ENCODE data around the gene PLCH2.

The PLCH2 gene

DNA sequence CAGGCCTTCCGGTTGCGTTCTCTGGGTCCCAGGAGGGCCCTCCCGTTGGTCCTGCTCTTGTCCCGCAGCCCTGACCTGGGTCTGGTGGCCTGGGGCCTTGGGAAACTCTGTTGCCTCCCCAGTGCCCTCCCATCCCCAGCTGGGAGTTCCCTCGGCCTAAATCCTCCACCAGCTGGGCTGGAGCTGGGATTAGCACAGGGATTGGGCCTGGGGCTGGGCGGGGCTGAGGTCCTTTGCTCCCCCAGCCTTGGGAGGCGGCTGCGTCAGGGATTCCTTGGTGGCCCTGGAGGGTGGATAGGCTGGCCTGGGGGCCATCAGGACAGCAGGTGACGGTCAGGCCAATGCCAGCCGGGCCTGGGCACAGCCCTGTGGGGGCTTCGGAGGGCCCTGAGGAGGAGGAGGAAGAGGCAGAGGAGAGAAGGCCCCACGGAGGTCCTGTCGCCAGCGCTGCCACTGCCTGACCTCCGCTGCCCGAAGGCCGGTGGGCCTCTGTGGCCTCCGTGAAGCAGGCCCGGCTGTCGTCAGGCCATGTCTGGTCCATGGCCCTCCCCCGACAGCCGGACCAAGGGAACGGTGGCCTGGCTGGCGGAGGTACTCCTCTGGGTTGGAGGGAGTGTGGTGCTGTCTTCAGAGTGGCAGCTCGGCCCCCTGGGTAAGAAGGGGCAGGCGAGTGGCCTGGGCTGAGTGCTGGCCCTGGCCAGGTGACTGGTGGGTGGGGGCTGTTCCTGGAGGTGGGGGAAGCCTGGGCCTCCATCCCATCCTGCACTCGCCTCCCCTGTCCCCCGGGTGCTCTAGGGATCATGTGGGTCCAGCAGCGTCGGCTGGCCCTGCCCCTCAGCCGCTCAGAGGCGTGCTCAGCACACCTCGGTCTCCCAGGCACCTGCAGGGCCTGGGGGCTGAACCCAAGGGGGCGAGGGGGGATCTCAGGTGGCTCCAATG is at the start of gene PLCH2:
Gene PLCH2 (plus strand): TSS at position 229 of the 939 bp plus-strand sequence. CDS start 300 bp downstream, at position 529.
- no peak within 1 kb of the TSS for H3K4me3 Mint-ChIP-seq
- H3K4me1 Mint-ChIP-seq: no peaks in the 10 kb centered on the region
- H3K27me3 Mint-ChIP-seq: no peaks in the 10 kb centered on the region
- ATAC-seq (replicated peaks; ENCODE audit: extremely low read depth, poor library complexity, severe bottlenecking) (no peak), DNase-seq (ENCODE audit: low spot score in 2 of 2) (no peak)
- no peak within 1 kb of the TSS for H3K27ac Mint-ChIP-seq (ENCODE audit: low read depth)
- peaks cover 2% of the 10 kb centered on the region for H3K36me3 Mint-ChIP-seq (ENCODE audit: insufficient read depth)
- H3K9me3 Mint-ChIP-seq: no peaks in the 10 kb centered on the region

- Mint-ChIP-seq H3K27me3 (no peaks in the 10 kb centered on the region), H3K36me3 (ENCODE audit: insufficient read depth) (no peaks in the 10 kb centered on the region), H3K4me3 (no peak overlapping the region), H3K4me1 (peaks cover 11% of the 10 kb centered on the region), H3K9me3 (no peaks in the 10 kb centered on the region), H3K27ac (ENCODE audit: low read depth) (no peak overlapping the region)
- DNase-seq (ENCODE audit: low spot score in 2 of 2) (no peak), ATAC-seq (replicated peaks; ENCODE audit: extremely low read depth, poor library complexity, severe bottlenecking) (no peak)
Observed at GRCh38 chr1:2426540-2426939, 49.5 kb upstream of the PLCH2 start.

GRCh38 chr1:2427051-2427450 is 49.0 kb upstream of the PLCH2 start:
- ATAC-seq (replicated peaks; ENCODE audit: extremely low read depth, poor library complexity, severe bottlenecking) (no peak), DNase-seq (ENCODE audit: low spot score in 2 of 2) (no peak)
- no peak overlapping the region for H3K4me3 Mint-ChIP-seq
- H3K4me1 Mint-ChIP-seq: peaks cover 11% of the 10 kb centered on the region
- no peaks in the 10 kb centered on the region for H3K9me3 Mint-ChIP-seq
- H3K27me3 Mint-ChIP-seq: no peaks in the 10 kb centered on the region
- no peak overlapping the region for H3K27ac Mint-ChIP-seq (ENCODE audit: low read depth)
- H3K36me3 Mint-ChIP-seq (ENCODE audit: insufficient read depth): no peaks in the 10 kb centered on the region

- Mint-ChIP-seq H3K27me3 (no peaks in the 10 kb centered on the region), H3K36me3 (ENCODE audit: insufficient read depth) (no peaks in the 10 kb centered on the region), H3K4me1 (peaks cover 11% of the 10 kb centered on the region), H3K27ac (ENCODE audit: low read depth) (no peak overlapping the region), H3K9me3 (no peaks in the 10 kb centered on the region), H3K4me3 (no peak overlapping the region)
- ATAC-seq (replicated peaks; ENCODE audit: extremely low read depth, poor library complexity, severe bottlenecking): no peak
- DNase-seq (ENCODE audit: low spot score in 2 of 2): no peak
Observed at GRCh38 chr1:2427976-2428375, 48.1 kb upstream of the PLCH2 start.

DNA sequence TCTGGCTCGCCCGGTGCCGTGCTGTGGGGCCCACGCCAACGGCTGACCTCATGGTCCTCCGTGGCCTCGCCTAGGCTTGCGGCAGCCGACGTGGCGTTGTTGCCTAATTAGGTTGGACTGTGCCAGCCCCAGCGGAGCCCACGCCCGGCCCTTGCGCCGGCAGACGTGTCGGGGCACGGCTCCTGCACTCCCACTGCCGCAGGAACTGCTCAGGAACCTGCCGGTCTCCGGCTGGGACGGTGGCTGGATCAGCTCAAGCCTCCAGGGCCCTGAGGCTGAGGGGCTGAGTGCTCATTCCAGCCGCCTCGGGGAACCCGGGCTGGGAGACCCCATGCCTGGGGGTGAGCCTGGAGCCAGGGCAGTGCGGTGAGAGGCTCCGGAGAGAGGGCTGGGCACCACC is 47.6 kb upstream of the PLCH2 start:
- peaks cover 11% of the 10 kb centered on the region for H3K4me1 Mint-ChIP-seq

DNA sequence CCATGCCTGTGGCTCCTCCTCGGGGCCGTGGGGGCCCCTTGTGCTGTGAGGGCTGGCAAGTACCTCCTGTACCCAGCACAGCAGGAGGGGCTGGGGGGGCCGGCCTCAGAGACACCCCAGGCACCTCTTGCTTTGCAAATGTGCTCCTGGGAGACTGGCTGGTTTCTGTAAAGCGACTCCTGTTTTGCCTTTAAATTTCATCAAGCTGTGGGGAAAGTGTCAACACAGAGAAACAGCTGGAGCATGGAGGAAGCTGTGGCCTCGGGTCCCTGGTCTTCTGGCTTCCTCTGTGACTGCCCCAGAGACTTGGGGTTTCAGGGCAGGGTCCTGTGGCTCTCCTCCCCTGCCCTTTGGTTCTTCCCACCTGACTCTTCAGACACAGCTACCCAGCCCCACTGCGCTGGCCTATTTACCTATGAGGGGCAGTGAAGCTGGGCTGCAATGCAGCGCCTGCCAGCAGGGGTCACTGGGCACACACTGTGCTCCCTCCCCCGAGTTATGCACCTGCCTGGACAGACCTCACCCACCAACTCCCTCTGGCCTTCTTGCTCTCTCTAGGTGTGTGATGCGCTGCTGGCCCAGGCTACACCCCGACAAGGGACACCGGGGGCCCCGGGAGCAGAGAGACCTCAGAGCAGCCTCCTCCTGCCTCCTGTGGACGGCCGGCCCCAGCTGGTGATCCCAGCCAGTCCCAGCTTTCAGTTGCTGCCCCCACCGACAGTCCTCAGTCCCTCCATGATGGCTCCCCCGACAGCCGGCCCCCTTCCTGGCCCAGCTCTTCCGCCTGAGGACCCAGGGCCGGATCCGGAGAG is 46.1 kb upstream of the PLCH2 start:
- Mint-ChIP-seq H3K9me3 (no peaks in the 10 kb centered on the region), H3K27me3 (no peaks in the 10 kb centered on the region), H3K4me3 (no peak overlapping the region), H3K4me1 (peaks cover 14% of the 10 kb centered on the region), H3K27ac (ENCODE audit: low read depth) (no peak overlapping the region), H3K36me3 (ENCODE audit: insufficient read depth) (no peaks in the 10 kb centered on the region)
- no peak for ATAC-seq (replicated peaks; ENCODE audit: extremely low read depth, poor library complexity, severe bottlenecking)
- DNase-seq (ENCODE audit: low spot score in 2 of 2): no peak

More for the DNA sequence above, 47.6 kb upstream of the PLCH2 start:
- no peaks in the 10 kb centered on the region for H3K27me3 Mint-ChIP-seq
- no peak overlapping the region for H3K27ac Mint-ChIP-seq (ENCODE audit: low read depth)
- ATAC-seq (replicated peaks; ENCODE audit: extremely low read depth, poor library complexity, severe bottlenecking) (no peak), DNase-seq (ENCODE audit: low spot score in 2 of 2) (no peak)
- no peaks in the 10 kb centered on the region for H3K36me3 Mint-ChIP-seq (ENCODE audit: insufficient read depth)
- no peak overlapping the region for H3K4me3 Mint-ChIP-seq
- no peaks in the 10 kb centered on the region for H3K9me3 Mint-ChIP-seq

- Mint-ChIP-seq H3K27ac (ENCODE audit: low read depth) (no peak overlapping the region), H3K4me1 (peaks cover 20% of the 10 kb centered on the region), H3K9me3 (no peaks in the 10 kb centered on the region), H3K36me3 (ENCODE audit: insufficient read depth) (no peaks in the 10 kb centered on the region), H3K4me3 (no peak overlapping the region), H3K27me3 (no peaks in the 10 kb centered on the region)
- ATAC-seq (replicated peaks; ENCODE audit: extremely low read depth, poor library complexity, severe bottlenecking) (no peak), DNase-seq (ENCODE audit: low spot score in 2 of 2) (no peak)
Observed at GRCh38 chr1:2430592-2430973, 45.5 kb upstream of the PLCH2 start.

GRCh38 chr1:2431103-2431502 is 45.0 kb upstream of the PLCH2 start:
- Mint-ChIP-seq H3K4me1 (peaks cover 20% of the 10 kb centered on the region), H3K36me3 (ENCODE audit: insufficient read depth) (peaks cover 3% of the 10 kb centered on the region), H3K9me3 (no peaks in the 10 kb centered on the region), H3K4me3 (no peak overlapping the region), H3K27me3 (no peaks in the 10 kb centered on the region), H3K27ac (ENCODE audit: low read depth) (no peak overlapping the region)
- no peak for ATAC-seq (replicated peaks; ENCODE audit: extremely low read depth, poor library complexity, severe bottlenecking)
- DNase-seq (ENCODE audit: low spot score in 2 of 2): no peak

DNA sequence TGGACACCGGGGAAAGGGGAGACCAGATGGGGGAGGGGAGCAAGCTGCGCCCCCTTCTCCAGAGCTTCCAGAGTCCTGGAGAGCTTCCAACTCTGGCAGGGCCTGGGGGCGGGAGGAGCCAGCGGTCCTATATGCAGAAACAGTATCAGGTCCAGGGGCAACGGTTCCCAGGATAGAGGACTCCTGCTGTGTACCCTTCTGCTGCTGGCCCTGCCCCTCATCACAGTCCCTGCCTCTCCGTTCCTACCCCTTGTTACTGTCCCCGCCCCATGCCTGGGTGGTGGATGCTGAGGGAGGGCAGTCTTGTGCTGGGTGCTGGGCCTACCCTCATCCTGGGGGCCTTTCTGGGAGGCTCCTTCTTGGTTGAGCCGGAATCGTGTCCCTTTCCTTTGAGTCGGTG is 44.6 kb upstream of the PLCH2 start:
- Mint-ChIP-seq H3K4me1 (peaks cover 20% of the 10 kb centered on the region), H3K4me3 (no peak overlapping the region), H3K27ac (ENCODE audit: low read depth) (no peak overlapping the region), H3K27me3 (no peaks in the 10 kb centered on the region), H3K36me3 (ENCODE audit: insufficient read depth) (peaks cover 3% of the 10 kb centered on the region), H3K9me3 (no peaks in the 10 kb centered on the region)
- no peak for DNase-seq (ENCODE audit: low spot score in 2 of 2)
- no peak for ATAC-seq (replicated peaks; ENCODE audit: extremely low read depth, poor library complexity, severe bottlenecking)

GRCh38 chr1:2432441-2432844 is 43.6 kb upstream of the PLCH2 start:
- Mint-ChIP-seq H3K4me1 (peaks cover 20% of the 10 kb centered on the region), H3K9me3 (no peaks in the 10 kb centered on the region), H3K36me3 (ENCODE audit: insufficient read depth) (peaks cover 3% of the 10 kb centered on the region), H3K4me3 (no peak overlapping the region), H3K27me3 (no peaks in the 10 kb centered on the region), H3K27ac (ENCODE audit: low read depth) (no peak overlapping the region)
- ATAC-seq (replicated peaks; ENCODE audit: extremely low read depth, poor library complexity, severe bottlenecking): no peak
- no peak for DNase-seq (ENCODE audit: low spot score in 2 of 2)

DNA sequence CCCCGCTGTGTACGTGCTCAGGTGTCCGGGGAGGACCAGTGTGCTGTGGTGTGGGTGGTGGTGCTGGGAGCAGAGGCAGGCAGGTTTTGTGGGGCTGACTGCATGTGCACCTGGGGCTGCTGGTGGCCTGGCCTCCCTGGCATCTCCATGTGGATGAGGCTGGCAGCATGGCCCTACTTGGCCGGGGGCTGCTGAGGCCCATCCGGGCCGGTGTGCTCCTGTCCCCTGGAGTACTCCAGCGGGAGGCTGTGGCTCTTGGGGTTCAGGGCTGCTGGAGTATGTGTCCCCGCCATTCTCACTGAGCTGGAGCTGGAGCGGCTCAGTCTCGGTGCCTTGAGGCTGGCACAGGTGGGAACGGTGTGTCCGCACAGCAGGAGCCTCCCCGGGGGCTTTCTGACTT is 42.9 kb upstream of the PLCH2 start:
- no peak for ATAC-seq (replicated peaks; ENCODE audit: extremely low read depth, poor library complexity, severe bottlenecking)
- Mint-ChIP-seq H3K9me3 (no peaks in the 10 kb centered on the region), H3K4me3 (no peak overlapping the region)

DNA sequence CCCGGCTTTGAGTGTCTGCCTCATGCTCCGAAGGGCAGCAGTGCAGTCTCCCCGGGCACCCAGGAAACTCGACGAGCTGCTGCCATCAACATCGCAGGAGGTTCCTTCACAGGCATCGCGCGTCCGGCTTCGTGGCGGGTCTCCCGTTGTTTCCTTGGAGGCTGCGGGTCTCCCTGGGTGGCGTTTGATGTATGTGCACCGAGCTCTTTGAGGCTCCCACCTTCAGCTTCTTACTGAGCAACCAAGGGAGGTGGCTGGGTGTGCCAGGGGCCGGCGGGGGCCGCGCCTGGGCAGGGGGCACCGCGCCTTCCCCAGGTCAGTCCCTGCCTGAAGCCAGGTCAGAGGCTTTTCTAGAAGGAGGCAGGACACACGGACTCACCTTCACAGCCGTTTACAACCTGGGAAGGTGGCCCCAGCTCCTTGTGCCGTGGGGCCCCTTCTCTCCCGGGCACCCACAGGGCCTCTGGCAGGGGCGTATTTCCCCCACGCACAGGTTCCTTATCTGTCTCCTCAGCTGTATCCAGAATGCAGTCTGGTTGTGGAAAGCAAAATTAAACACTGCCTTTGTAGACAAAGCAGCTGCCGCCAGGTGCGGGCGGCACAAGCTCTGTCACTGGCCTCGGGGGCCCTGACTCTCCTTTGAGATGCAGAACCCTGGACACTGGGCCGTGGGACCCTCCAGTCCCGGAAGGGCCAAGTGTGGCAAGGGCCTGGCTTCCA is 42.0 kb upstream of the PLCH2 start:
- Mint-ChIP-seq H3K4me1 (peaks cover 19% of the 10 kb centered on the region), H3K4me3 (no peak overlapping the region), H3K27me3 (no peaks in the 10 kb centered on the region), H3K27ac (ENCODE audit: low read depth) (no peak overlapping the region), H3K36me3 (ENCODE audit: insufficient read depth) (peaks cover 3% of the 10 kb centered on the region), H3K9me3 (no peaks in the 10 kb centered on the region)
- DNase-seq (ENCODE audit: low spot score in 2 of 2): no peak
- ATAC-seq (replicated peaks; ENCODE audit: extremely low read depth, poor library complexity, severe bottlenecking): no peak

More for the DNA sequence above, 42.9 kb upstream of the PLCH2 start:
- DNase-seq (ENCODE audit: low spot score in 2 of 2): no peak
- H3K27me3 Mint-ChIP-seq: no peaks in the 10 kb centered on the region
- peaks cover 3% of the 10 kb centered on the region for H3K36me3 Mint-ChIP-seq (ENCODE audit: insufficient read depth)
- peaks cover 20% of the 10 kb centered on the region for H3K4me1 Mint-ChIP-seq
- no peak overlapping the region for H3K27ac Mint-ChIP-seq (ENCODE audit: low read depth)
